ENCODE results near the gene IARS1. TPM values are rescaled to one million over a fixed set of nuclear protein-coding genes. Genes with fewer than 3 reads are reported as not detected.
A peak's percentile ranks its signal among the peaks of the same experiment; 100 is the strongest.

IARS1 gene
- total RNA-seq, result 10 to 100 TPM; 25.4 to 70.7 (median 48.0) TPM

GRCh38 chr9:92293452-92294296, at the start of gene IARS1:
IARS1 (minus strand) TSS chr9:92293697; CDS start chr9:92289419, 4,278 bp downstream.
- Histone ChIP-seq H3K36me3 (peaks cover 0 to 19% (median 8%) of the 10 kb centered on the region in 4 donors), H3K4me3 (peak within 1 kb of the TSS; percentile 58 to 86 (median 72)), H3K27me3 (no peaks in the 10 kb centered on the region), H3K9me3 (no peaks in the 10 kb centered on the region), H3K4me1 (peaks cover 7 to 31% (median 17%) of the 10 kb centered on the region in 4 donors), H3K27ac (peak within 1 kb of the TSS; percentile 79 to 85 (median 82))
- in situ Hi-C loops (cut with MboI; ENCODE audit: low pct_ligation_motif_present in 1 of 4, low pct_unique_long_range_greater_than_20kb in 1 of 4, low sequenced_read_pairs in 3 of 4), result no loop called here
- intact Hi-C loops (cut with DNase I; ENCODE audit: low total_unique reads), result loop anchor here (10.0 kb wide), 1 partner anchor 159 kb away; no protein-coding TSS in a partner anchor
- 0 to 1% methylated on average over 12 to 63 of the region's 63 CpGs for WGBS, 2 donors (ENCODE audit: low coverage in 1 of 2)
- DNase-seq, result peak; percentile 99
- TF ChIP-seq EP300 (IDR thresholded peaks at IDR 0.05; ENCODE audit: low read depth), result no peak
- TF ChIP-seq POLR2A (IDR thresholded peaks at IDR 0.05), result peak; percentile 73
- TF ChIP-seq POLR2AphosphoS5 (IDR thresholded peaks at IDR 0.05), result peak; percentile 88 to 90 (median 88)
- peak in 4 of 5 experiments; percentile 13 to 43 (median 16) for TF ChIP-seq CTCF (IDR thresholded peaks at IDR 0.05)

- in situ Hi-C loops (cut with MboI; ENCODE audit: low pct_ligation_motif_present in 1 of 4, low pct_unique_long_range_greater_than_20kb in 1 of 4, low sequenced_read_pairs in 3 of 4), result loop anchor here in 3 of 4 donors (10.0 to 25.0 kb wide), 5 partner anchors 92 to 444 kb away; no protein-coding TSS in a partner anchor
- DNase-seq, result no peak
- intact Hi-C loops (cut with DNase I; ENCODE audit: low total_unique reads), result loop anchor here (10.0 kb wide), 1 partner anchor 92 kb away; no protein-coding TSS in a partner anchor
- H3K9me3 ChIP-seq, result no peaks in the 10 kb centered on the region
- TF ChIP-seq CTCF (IDR thresholded peaks at IDR 0.05), result peak; percentile 23 to 41 (median 32)
- TF ChIP-seq EP300 (IDR thresholded peaks at IDR 0.05; ENCODE audit: low read depth), result no peak
- no peak for TF ChIP-seq POLR2AphosphoS5 (IDR thresholded peaks at IDR 0.05)
- TF ChIP-seq POLR2A (IDR thresholded peaks at IDR 0.05), result no peak
- no peaks in the 10 kb centered on the region for H3K36me3 ChIP-seq
- no peaks in the 10 kb centered on the region for H3K27me3 ChIP-seq
- WGBS, 2 donors (ENCODE audit: low coverage in 1 of 2), result 57 to 71% methylated on average over 1 of the region's 1 CpG
- no peak overlapping the region for H3K4me3 ChIP-seq
- H3K4me1 ChIP-seq, result peaks cover 0 to 12% (median 0%) of the 10 kb centered on the region in 4 donors
- H3K27ac ChIP-seq, result no peak overlapping the region
Measured at GRCh38 chr9:92342825-92343488, 49.5 kb upstream of the IARS1 start.

DNA sequence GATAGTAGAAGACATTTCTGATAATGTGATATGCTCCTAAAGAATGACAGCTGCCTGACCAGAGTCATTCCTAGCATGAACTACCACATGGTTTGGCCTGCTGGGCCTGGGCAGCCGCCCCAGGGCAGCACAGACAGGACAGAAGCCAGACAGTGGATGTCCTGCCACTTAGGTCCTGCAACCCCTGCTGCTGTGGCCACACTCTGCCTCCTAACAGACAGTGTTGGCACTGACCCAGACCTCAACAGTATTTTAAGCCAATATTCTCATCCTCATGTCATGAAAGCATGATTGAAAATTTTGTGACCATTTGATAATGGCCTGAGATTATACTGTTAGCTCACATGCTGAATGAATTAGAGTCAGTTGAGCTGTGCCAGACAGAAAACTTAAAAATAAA, 48.1 kb upstream of the IARS1 start:
- Histone ChIP-seq H3K4me1 (peaks cover 0 to 12% (median 0%) of the 10 kb centered on the region in 4 donors), H3K4me3 (no peak overlapping the region), H3K27ac (no peak overlapping the region), H3K9me3 (no peaks in the 10 kb centered on the region), H3K36me3 (no peaks in the 10 kb centered on the region), H3K27me3 (no peaks in the 10 kb centered on the region)
- no peak for DNase-seq
- in situ Hi-C loops (cut with MboI; ENCODE audit: low pct_ligation_motif_present in 1 of 4, low pct_unique_long_range_greater_than_20kb in 1 of 4, low sequenced_read_pairs in 3 of 4), result loop anchor here in 3 of 4 donors (10.0 to 25.0 kb wide), 5 partner anchors 93 to 446 kb away; no protein-coding TSS in a partner anchor
- 100% methylated on average over 1 of the region's 1 CpG; no CpG with 5 or more reads in 1 of the 2 donors for WGBS, 2 donors (ENCODE audit: low coverage in 1 of 2)
- TF ChIP-seq POLR2A (IDR thresholded peaks at IDR 0.05) (no peak), POLR2AphosphoS5 (IDR thresholded peaks at IDR 0.05) (no peak), CTCF (IDR thresholded peaks at IDR 0.05) (no peak), EP300 (IDR thresholded peaks at IDR 0.05; ENCODE audit: low read depth) (no peak)
- intact Hi-C loops (cut with DNase I; ENCODE audit: low total_unique reads), result loop anchor here (10.0 kb wide), 1 partner anchor 93 kb away; no protein-coding TSS in a partner anchor

DNA sequence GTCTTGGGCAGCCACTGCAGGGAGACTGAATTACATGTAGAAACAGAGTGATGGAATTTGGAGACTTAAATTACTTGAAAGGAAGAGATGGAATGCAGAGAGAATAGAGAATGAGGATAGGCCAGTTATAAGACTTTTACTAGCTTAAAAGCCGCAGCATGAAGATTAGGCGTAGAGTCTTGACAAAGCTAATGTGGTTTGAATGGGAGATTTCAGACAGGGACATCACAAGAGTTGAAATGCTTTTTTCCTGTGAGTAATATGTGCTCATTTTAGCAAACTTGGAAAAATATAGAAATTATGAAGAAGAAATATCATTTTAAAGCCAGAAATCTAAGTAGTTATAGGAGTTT, 39.8 kb upstream of the IARS1 start:
- Histone ChIP-seq H3K9me3 (no peaks in the 10 kb centered on the region), H3K27me3 (no peaks in the 10 kb centered on the region), H3K4me3 (no peak overlapping the region), H3K4me1 (no peaks in the 10 kb centered on the region), H3K36me3 (no peaks in the 10 kb centered on the region), H3K27ac (no peak overlapping the region)
- TF ChIP-seq EP300 (IDR thresholded peaks at IDR 0.05; ENCODE audit: low read depth) (no peak), POLR2AphosphoS5 (IDR thresholded peaks at IDR 0.05) (no peak), CTCF (IDR thresholded peaks at IDR 0.05) (no peak), POLR2A (IDR thresholded peaks at IDR 0.05) (no peak)
- in situ Hi-C loops (cut with MboI; ENCODE audit: low pct_ligation_motif_present in 1 of 4, low pct_unique_long_range_greater_than_20kb in 1 of 4, low sequenced_read_pairs in 3 of 4), result loop anchor here in 3 of 4 donors (10.0 to 25.0 kb wide), 5 partner anchors 102 to 454 kb away; no protein-coding TSS in a partner anchor
- intact Hi-C loops (cut with DNase I; ENCODE audit: low total_unique reads), result loop anchor here (5.0 kb wide), 1 partner anchor 304 kb away; no protein-coding TSS in a partner anchor
- DNase-seq, result no peak
- WGBS, 2 donors (ENCODE audit: low coverage in 1 of 2), result 90 to 94% methylated on average over 2 of the region's 2 CpGs
